HTERT RPE-1 (cell line): ENCODE data around the gene CAPN14.

Experiments used
- in situ Hi-C: fragments of 300-500 bp; cut with MboI; formaldehyde crosslinking; loops from 4 replicates; pipeline ENCODE4 v1.14.3; 2020; ENCODE audit warnings: low sequenced_read_pairs

The CAPN14 gene

GRCh38 chr2:31227110-31227509 is 9.8 kb upstream of the CAPN14 start:
- in situ Hi-C loops, result no loop called here

GRCh38 chr2:31226266-31226665 is 9.0 kb upstream of the CAPN14 start:
- in situ Hi-C loops, result no loop called here

GRCh38 chr2:31223749-31224148 is 6.4 kb upstream of the CAPN14 start:
- in situ Hi-C loops, result no loop called here

DNA sequence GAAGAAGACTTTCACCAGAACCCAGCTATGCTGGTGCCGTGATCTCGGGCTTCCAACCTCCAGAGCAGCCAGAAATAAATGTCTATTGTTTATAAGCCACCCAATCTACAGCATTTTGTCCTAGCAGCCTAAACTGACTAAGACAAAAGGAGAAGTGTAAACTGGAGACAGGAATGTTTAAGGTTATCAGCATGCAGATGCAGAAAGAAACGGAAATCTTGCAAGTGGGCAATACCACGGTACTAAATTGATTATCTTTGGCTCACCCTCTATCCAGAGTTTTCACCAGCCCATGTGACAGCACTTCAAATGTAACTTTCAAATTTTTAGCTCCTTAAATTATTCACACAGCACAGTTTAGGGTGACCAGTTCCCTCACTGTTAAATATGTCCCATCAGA is 5.7 kb upstream of the CAPN14 start:
- in situ Hi-C loops, result no loop called here

DNA sequence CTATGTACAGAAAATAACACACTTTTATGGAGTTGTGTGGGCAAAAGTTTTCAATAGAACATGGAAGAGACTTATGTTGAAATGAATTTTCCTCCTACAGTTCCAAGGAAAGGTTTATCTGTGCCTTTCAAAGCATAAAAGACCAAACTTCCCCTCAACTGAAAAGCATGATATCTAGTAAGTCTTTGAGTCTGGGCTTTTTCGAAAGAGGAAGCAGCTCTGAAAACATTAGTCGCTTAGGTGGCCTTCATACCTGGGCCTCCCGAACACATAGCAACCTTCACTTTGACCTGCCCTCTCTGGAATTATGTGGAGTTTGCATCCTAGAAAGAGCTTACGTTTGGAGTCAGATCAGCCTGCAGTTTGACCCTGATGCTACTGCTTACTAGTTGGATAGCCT is 4.8 kb upstream of the CAPN14 start:
- in situ Hi-C loops, result no loop called here

- in situ Hi-C loops, result no loop called here
These were observed 4.2 kb upstream of the CAPN14 start for GRCh38 chr2:31221544-31221943.

DNA sequence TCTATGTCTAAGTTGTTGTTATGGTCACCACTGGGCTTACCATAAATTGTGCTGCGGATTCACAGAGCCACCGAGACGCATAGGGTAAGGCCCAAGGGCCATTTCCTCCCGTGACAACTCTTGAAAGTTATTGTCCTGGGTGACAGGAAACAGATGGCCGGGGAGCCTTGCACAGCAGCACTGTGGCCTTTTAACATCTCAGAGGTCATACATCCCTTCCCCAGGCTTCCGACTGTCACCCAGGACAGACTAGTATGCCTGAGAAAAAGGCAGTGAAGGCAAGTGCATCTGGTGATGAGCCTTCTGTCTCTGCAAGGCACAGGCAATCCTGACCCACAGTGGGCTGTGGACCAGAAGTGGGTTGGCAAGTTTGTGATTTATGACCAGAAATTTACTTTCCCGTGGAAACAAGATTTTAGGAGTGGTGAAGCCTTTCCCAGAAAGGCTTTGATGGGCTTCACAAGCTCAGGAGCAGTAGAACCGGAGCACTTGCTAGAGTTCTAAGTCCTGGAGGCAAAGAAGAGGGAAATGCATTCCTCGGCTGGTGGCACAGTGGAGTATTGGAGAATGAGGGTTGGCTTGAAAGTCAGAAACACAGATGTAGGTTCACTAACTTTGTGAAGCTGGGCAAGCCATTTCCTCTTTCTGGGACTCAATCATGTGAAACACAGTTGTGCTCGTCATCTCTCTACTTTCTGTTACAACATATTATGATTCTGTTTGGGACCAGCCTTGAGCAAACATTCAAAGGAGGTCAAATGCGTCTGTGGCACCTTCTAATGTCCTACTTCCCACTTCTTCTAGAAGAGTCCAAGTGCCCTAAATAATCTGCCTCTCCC is 2.0 kb upstream of the CAPN14 start:
- in situ Hi-C loops, result no loop called here

DNA sequence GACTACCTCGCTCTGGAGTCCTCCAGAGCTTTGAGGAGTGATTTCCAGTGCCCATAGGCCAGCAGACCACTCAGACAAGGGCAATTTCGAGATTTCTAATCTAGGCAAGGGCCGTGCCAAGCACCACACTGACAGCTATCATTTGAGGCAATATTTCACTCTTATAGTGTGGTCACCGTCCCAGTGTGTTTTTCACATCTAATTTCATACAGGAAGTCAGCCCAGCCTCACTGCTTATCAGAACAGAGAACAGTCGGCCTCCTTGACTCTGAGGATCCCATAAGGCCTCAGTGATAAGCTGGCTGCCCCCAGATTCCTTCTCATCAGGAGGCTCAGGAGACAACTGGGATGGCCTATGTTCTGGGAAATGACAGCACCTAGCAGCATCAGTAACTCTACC is 581 bp downstream of the CAPN14 start:
- in situ Hi-C loops, result no loop called here

GRCh38 chr2:31214444-31214915 is 2.8 kb downstream of the CAPN14 start:
- in situ Hi-C loops, result no loop called here

DNA sequence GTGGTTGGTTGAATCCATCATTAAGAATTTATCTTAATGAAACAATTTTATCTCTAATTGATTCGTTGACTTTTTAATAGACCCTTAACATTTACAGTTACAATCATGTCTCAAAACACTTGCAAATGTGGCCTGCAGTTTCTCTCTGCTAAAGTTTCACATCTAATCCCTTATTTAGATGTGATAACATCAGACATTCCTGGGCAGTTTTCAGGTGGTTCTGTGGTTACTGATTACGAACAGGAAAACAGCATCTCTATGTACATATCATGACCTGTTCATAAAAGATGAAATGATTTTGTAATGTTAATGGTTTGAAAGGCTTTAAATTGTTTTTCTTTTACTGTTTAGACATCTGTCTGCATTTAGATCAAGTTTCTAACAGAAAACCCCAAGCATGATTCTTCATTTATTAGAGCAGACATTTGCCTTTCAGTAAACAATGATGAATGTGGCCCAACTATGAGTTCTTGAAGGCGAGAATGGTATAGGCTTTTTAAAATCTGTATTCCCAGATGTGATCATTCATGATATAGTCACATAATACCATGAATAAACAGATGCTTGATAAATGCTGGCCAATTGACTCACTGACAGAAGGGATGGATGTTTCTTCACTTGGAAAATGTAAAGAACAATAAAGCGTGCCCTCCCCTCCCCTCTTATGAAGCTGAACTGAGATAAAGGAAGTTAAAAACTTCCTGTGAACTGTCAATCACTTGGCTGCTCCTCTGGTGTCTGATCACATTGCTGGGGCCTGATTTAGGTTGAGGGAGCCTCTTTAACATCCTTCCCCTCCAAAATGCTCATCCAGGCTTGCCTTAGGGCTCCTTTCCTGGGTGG is 3.5 kb downstream of the CAPN14 start:
- in situ Hi-C loops, result no loop called here

- in situ Hi-C loops, result no loop called here
These were observed 4.4 kb downstream of the CAPN14 start for GRCh38 chr2:31212659-31213600.

- in situ Hi-C loops, result no loop called here
These were observed 9.1 kb downstream of the CAPN14 start for GRCh38 chr2:31208240-31208639.

GRCh38 chr2:31207790-31208189 is 9.5 kb downstream of the CAPN14 start:
- in situ Hi-C loops, result no loop called here

DNA sequence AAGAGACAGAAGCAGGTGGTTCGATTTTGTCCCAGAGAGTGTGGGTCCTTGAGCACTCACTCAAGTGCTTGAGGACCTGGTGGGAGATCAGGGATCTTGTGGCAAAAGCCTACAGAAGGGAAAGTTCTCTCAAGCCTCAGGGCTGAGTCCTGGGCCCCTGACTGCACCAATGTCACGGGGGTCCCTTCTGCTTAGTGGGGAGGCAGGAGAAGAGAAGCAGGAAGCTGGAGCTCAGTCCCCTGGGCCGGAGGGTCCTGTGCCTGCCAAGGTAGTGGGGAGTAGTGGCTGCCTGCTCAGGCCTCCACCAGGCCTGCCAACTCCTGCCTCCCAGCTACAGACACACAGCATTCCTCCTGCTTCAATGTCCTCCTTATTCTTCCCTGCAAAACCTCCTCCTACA is 11.7 kb downstream of the CAPN14 start:
- in situ Hi-C loops, result no loop called here

DNA sequence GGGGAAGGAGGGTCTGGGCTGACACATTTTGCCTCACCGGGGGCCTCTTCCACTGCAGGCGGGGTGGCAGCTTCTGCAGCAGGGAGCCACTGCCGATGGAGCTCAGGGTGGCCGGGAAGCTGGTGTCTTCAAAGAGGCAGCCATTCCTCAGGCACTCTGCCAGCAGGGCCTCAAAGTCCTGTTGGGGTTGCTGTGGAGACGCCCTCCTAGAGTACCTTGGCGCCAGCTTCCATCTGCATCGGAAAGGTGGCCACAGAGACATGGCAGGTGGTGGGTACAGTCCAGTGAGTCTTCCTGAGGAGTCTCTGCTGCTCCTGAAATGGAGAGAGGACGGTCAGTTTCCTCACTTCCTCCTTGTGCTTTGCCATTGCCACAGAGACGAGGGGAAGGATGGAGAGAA is 12.1 kb downstream of the CAPN14 start:
- in situ Hi-C loops, result no loop called here

DNA sequence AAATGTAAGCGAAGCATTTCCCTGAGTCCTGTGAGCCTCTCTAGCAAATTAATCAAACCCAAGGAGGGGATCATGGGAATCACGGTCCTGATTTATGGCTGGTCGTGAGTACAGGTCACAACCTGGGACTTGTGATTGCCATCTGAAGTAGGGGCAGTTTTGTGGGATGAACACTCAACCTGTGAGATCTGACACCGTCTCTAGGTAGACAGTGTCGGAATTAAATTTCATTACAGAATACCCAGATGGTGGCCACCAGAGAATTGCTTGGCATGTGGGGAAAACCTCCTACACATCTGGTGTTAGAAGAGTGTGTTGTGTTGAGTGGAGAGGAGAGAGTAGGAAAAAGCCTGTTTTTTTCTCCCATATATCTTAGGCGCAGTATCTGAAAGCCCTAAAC is 12.5 kb downstream of the CAPN14 start:
- in situ Hi-C loops, result no loop called here

DNA sequence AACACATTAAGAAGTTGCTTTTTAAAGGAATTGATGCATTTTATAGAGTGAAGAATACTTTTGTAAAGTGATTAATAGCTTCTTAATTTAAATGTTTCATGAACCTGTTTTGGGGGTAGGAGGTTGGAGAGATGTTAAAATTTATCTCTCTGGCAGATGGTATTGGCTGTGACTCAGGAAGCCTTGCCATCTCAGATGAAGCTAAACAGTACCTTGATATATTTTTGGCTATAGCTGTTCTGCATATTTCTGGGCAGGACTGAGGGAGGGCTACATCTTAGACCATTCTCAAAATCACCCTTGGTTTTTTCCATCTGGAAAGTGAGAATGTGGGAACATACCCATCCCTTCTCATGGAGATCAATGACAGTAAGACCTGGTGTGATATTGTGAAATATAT is 13.4 kb downstream of the CAPN14 start:
- in situ Hi-C loops, result no loop called here

- in situ Hi-C loops, result no loop called here
These were observed 14.5 kb downstream of the CAPN14 start for GRCh38 chr2:31202833-31203232.

- in situ Hi-C loops, result no loop called here
These were observed 15.3 kb downstream of the CAPN14 start for GRCh38 chr2:31202041-31202440.

DNA sequence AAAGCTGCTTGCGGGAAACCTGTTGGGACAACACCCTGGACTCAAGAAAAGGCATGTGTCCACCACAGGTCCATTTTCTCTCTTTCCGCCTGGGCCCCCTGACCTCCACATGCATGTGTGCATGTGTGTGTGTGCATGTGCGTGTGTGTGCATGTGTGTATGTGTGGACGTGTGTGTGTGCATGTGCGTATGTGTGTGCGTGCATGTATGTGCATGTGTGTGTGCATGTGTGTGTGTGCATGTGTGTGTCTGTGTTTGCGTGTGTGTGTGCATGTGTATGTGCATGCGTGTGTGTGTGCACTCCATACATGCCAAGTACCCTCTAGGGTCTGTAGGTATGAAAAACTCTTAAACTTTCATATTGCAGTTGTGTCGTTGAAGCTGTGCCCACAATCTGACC is 16.3 kb downstream of the CAPN14 start:
- in situ Hi-C loops, result no loop called here

GRCh38 chr2:31199206-31199605 is 18.1 kb downstream of the CAPN14 start:
- in situ Hi-C loops, result no loop called here
